ENCODE data around the gene MAD1L1.

- TF ChIP-seq, protein P1, sequence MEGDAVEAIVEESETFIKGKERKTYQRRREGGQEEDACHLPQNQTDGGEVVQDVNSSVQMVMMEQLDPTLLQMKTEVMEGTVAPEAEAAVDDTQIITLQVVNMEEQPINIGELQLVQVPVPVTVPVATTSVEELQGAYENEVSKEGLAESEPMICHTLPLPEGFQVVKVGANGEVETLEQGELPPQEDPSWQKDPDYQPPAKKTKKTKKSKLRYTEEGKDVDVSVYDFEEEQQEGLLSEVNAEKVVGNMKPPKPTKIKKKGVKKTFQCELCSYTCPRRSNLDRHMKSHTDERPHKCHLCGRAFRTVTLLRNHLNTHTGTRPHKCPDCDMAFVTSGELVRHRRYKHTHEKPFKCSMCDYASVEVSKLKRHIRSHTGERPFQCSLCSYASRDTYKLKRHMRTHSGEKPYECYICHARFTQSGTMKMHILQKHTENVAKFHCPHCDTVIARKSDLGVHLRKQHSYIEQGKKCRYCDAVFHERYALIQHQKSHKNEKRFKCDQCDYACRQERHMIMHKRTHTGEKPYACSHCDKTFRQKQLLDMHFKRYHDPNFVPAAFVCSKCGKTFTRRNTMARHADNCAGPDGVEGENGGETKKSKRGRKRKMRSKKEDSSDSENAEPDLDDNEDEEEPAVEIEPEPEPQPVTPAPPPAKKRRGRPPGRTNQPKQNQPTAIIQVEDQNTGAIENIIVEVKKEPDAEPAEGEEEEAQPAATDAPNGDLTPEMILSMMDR (IDR thresholded peaks at IDR 0.05; ENCODE audit: insufficient read depth, low read length, poor library complexity, severe bottlenecking) = no peak
- TF ChIP-seq EZH2phosphoT487 (conservative IDR thresholded peaks at IDR 0.05; ENCODE audit: low read length) = no peak
Measured at GRCh38 chr7:1935176-1936005, 297.4 kb downstream of the MAD1L1 start.
